Retina (tissue), 1 donor: ENCODE results near the gene SNX32.

Experiments used
- DNase-seq: peaks from one replicate; pipeline ENCODE4 v3.0.0-alpha.2; 2016

SNX32 gene

DNA sequence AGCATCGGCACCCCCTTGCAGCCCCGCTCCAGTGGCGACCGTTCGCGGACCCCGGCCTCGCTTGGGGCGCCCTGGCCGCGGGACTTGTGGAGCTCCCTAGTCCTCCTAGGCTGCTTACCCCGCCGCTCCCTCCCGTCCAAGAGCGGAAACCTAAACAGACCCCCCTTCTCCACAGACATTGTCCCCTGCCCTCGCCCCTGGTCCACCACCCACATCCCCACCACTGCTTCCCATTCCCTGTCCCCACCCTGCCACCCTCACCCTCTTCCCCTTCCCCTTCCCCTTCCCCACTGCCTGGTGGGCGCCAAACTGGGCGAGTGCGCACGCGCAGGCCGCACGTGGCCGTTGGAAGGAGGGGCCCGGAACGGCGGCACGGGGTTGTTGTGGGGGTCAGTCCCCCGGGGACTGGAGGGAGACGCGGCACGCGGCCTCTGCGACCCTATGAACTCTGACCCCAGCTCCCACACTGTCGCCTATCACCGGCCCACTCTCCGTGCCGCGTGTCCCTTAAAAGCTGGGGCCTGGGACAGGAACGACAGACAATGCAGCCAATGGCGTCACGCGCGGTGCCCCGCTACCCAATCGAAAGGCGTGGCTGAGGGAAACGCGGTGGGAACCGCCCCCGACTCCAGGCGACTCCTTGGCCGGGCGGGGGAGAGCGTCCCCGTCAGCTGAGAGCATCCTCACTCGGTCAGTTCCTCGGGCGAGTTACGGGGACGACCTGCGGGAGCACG is at the start of gene SNX32:
Gene SNX32, plus strand, starts transcription at position 667 of the 734 bp plus-strand sequence. CDS start 103 bp downstream, outside the sequence.
- peak; percentile 99 for DNase-seq

DNA sequence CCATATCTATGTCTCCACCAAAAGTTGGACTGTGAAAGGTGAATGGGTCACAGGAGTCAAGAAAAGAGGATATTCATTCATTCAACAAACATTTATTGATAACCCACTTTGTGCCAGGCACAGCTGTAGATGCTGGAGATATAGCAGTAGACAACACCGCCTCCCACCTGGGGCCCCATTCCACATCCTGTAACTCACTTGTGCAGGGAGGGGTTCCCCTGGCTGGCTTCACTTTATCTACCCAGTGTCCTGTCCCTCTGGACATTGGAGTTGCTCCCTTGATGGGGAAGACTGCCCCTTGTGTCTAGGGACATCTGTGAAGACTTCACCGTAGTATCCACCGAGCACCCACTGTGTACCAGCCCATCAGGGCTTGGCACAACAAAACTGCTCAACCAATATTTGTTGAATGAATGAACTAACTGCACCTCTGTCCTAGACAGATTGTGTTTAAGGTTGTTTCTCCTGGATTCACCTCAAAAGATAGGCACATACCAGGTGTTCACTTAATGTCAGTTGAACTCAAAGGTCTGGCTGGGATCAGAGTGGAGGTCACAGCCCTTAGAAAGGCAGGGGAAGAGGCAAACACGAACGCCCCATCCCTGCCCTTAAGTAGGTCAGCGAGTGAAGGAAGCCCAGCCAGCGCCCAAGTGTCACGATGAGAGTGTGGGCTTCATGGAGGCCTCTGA is 48.3 kb upstream of the SNX32 start:
- DNase-seq: no peak

DNA sequence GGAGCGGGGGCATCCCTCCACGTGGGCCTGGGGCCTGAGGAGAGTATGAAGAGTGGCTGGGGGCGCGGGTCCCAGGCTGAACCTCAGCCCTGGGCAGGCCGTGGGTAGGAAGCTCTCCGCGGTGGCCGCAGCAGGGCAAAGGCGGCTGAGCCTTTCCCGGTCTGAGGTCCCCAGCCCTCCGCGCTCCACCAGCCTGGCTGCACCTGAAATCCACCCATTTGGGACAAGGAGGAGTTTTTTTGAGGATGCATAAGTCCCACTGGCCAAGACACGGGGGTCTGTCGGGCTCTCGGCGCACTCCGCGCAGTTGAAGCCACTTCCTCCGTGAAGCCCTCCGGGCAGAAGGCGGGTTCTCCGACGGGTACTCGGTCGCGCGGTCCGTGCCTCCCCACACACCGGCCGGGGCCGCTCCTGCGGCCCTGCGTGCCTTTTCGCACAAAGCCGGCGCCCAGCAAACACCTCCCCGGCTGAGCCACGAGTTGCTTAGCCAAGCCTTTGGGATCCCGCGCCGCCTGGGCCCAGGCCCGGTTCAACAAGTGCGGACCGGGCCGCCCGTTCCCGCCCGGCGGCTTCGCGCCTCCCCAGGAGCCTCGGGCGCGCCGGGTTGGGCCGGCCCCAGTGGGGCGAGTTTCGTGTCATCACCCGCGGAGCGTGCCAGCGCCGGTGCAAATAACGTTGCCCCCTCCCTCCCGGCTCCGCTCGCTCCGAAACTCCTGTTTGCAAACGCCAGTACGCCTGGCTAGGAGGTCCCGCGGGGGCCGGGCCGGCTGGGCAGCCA is 47.6 kb upstream of the SNX32 start:
- DNase-seq: peak; percentile 49

DNA sequence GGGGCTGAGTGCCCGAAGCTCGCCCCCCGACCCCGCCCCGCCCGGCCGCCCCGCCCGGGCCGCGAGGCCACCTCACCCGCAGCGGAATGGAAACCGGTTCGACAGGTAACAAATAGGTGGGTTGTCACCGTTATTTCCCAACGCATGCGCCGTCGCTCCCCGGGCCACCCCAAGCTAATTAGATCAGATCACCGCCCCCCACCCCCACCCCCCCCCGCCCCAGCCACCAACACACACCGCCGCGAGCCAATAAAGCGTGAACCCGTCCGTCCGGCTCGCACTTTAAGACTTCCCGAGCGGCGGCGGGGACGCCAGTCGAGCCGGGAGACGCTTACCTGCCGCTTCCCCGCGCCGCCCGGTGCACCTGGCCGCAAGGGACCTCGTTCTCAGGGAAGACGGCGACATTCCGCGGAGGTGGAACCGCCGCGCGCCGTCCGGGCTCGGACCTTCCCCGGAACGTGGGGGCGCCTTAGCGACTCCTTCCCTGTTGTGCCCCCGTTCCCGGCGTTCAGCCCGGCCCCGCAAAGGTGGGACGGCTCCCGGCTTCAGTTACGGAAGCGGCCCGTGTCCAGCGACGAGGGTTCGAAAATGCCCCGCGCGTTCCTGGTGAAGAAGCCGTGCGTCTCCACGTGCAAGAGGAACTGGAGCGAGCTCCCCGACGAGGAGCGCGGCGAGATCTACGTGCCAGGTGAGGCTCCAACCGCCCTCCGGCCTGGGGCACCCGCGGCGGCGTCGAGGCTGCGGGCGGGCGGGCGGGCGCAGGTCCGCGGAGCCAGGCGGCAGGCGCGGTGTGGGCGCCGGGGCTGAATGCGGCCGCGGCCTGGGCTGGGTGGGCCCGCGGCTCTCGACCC is 46.8 kb upstream of the SNX32 start, which contains the start of gene OVOL1:
Gene OVOL1, plus strand, starts transcription at position 278 of the 851 bp plus-strand sequence. Its CDS starts 311 bp downstream, at position 589.
- peak; percentile 47 for DNase-seq

DNA sequence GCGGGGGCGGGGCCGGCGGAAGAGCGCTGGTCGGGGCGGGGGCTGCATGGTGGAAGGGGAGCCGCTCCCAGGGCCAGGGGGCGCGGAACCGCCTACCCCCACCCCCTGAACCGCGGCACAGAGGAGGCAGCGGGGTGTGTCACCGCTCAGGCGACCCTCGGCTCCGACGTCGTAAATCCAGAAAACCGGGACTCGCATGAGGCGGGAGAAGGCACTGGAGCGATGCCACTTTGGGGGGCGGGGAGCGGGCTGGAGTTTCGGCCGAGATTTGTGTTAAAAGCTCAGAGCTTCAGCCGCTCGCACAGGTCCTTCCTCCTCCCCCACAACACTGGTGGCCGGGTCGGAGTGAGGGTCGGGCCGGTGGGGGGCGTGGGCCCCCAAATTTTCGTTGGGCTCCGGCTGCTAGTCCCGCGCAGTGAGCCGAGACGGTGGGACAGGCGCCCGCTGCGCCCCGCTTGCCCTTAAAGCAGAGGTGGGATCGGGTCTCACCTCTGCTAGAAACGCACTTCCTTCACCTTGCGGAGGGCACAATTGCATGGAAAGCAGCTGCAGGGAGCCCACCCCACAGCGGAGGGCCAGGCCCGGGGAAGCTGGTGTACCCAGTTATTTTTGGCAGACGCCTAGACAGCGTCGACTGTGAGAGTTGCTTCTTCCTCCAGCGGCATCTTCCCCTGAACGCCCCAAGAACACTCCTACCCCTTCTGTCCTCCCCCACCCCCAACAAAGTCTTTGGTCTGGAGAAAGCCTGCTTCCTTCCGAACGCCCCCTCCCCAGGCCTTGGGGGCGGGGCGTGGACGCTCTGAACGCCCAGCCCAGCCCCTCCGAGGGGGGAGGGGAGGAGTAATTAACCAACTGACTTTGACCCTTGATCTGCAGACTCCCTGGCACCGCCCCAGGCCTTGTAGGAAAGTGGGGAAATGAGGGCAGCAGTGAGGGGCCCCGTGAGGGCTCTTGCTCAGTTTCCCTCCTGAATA is 45.8 kb upstream of the SNX32 start:
- DNase-seq: peak; percentile 52

DNA sequence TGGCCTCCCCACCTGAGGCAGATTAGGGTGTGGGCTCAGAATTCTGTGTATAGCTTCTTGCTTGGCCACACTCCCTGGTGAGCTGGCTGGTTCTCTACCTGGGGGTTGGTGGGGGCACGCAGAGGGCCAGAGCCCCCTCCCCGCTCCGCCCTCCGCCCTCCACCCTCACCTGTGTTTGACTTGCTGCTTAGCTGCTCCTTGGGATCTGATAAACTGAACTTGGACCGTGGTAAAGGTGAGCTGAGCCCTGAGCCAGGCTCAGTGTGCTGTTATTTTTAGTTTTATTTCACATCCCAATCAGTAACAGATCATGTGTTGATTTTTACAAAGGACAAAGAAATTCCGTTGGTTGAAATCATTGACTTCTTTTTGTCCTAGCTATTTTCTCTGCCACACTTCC is 44.9 kb upstream of the SNX32 start:
- no peak for DNase-seq

DNA sequence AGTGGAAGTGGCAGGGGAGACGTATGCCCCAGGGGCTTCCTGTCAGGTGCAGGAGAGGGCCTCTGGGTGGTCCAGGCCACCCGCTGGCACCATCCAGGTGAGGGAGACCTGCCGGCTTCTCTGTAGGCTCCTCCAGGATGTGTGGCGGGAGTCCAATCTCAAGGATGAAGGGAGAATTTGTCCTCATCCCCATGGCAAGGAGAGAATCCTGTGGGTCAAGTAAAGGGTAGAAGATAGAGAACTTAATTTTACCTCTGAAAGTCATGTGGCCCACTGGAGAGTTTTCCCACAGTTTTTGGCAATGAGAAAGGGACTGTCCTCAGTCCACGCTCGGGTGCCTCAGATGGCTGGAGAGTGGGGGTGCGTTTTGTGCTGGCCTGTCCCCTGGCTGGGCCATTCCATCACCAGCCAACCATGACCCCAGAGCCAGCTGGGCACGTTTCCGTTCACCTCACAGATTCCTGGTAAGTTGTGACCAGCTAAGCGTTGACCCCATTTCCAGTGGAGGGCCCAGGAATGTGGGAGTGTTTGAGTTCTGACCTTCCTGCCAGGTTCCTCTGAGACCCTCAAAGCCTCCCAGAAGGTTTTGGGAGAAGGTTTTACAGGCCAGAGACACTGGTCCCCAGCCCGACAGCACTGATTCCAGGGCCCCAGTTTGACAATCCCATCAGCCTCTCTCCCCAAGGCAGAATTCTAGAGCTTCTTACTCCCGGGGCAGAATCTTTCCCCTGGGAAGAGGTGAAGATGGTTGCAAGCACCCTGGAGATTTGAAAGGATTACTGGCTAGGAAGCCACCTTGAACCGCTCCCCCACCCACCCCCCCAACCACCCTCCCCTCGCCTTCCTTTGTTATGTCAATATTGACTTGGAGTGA is 44.3 kb upstream of the SNX32 start:
- no peak for DNase-seq

DNA sequence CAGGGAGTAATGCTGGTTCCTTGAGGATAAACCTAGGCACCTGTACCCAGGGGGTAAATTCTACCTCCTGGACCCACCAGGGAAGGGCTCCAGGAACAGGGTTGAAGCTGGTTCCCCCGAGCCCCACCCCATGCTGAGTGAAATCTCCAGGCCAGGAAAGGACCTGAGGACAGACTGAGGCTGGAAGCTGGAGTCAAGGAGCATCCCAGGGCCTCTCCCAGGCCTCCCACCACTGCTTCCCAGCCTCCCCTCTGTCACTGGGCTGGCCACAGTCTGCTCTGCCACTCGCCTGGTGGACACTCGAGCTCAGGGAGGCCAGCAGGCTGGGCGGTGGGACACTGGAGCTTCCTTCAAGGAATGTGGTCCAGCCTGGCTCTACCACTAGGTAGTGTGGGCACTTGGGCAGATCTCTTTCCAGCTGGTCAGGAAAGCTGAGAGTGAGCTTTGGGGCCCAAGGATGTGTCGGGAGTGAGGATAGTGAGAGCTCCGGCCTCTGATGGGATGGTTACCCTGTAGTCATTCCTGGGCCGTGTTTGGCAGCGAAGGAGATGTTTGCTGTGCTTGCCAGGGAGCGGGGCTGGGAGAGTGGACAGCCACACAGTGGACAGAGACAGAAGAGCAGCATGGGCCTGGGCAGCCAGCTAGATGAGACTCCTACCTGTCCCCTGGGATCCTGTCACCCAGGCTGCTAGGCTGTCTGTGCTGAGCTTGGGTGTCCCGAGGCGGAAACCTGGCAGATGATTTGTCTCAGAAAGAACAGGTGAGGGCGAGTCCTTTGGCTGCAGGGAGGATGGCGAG is 43.5 kb upstream of the SNX32 start:
- DNase-seq: no peak

DNA sequence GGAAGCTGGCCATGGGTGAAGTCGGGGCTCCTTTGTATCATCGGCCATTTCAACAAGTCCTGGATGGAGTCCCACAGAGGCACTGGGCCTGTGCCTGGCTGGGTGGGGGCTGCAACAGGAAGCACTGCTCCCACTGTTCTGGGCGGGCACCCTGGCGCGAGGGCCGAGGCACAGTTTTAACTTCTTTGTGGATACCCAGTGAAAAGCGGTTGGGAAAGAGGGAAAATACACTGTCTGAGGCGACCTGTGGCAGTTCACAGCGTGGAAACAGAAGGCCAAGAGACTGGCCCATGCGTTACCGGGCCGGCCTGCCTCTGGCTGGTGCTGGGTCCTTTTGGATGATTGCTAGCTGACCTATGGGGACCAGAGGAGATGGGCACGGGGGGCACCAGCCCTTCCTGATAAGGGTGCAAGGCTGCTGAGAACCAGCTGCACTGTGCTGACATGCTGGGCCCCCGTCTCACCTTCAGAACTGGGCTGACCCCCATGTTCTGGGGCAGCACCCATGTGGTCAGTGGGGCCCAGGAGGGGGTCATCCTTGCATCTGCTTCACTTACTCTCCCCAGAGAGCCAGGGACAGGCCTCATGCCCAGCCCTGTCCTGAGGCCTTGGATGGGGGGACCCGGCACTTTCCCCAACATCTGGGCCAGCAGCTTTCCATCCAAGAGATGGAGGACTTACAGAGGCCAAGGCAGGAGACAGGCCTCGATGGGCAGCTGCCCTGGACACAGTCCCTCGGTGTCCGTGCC is 42.7 kb upstream of the SNX32 start:
- no peak for DNase-seq

DNA sequence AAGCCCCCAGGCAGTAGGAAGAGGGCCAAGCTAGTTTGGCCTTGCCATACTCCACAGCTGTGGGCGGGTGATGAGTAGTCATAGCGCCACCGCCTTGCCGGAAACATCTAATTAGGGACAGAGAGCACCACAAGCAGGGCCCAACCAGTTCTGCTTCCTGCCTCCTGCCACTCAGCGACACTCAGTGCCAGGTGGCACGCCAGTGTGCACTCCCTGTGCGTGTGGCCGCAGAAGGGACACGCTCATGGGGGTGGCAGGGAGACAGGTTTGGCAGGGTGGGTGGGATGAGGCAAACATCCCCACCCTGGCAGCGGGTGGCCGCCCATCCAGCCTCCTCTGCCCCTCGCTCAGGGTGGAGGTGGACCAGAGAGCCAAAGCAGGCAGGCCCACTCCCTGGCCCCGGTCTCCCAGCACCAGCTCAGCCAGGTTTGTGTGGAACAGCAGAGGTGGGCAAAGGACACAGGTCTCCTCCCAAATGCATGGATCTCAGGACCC is 42.0 kb upstream of the SNX32 start:
- no peak for DNase-seq

DNA sequence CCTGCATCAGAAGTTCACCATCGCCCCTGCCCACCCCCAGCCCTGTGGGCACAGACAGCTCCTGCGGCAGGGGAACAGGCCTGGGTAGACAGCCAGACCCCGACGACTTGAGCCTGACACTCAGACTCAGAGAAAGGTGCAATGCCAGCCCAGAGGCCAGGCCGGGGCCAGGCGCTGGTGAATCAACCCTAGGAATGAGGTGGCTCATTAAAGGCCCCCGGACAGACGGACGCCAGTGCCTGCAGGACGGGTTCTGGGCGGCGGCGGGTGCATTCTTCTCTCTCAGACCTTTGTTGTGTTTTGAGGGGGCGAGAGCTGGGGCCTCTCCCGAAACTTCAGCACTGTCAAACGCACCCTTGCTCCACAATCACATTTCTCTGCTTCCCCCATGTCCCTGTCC is 41.3 kb upstream of the SNX32 start:
- DNase-seq: no peak

DNA sequence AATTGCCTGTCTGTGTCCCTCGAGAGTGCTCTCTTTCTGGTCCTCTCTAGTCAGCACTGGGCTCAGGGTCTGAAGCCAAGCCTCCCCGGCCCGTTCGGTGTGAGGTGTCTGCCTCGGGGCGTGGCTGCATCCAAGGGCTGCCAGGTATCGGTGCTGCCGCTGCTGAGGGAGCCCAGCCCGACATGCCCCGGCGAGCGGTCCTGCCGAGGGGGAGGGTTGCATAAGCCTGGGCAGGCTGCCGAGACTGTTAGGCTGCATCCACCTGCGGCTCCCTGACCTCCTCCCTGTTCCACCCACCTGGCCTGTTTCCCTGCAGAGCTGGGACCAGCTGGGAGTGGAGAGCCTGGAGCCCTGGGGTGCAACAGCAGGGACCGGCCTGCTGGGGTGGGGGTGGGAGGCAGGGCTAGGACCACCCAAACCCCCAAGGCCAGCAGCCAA is 40.6 kb upstream of the SNX32 start:
- no peak for DNase-seq

DNA sequence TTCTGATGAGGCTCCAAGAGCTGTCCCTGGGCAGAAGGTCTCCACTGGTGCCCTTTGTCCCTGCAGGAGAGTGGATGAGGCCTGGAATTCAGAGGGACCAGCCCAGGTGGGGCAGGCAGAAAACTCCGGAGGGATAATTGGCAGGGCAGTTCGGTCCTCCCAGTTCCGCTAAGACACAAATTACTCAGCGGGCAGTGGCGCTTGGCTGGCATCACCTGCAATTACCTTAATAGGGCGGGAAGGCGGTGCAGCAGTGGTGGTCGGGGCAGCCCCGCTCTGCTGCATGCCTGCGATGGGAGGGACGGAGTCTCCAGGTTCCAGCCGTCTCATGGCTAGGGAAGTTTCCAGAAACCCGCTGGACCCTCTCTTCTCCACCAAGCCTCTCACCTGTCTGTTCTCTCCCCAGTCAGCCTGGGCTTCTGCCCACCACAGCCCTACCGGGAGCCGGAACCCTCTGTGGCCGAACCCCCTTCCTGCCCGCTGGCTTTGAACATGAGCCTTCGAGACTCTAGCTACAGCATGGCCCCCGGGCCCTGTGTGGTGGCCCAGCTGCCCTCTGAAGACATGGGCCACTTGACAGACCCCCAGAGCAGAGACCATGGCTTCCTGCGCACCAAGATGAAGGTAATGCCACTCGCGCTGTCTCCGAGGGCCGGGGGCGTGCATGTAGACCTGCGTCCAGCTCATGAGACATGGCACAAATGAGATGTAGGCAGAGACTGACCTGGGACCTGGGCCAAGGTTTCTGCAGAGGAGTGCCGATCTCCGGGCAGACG is 40.0 kb upstream of the SNX32 start:
- no peak for DNase-seq

DNA sequence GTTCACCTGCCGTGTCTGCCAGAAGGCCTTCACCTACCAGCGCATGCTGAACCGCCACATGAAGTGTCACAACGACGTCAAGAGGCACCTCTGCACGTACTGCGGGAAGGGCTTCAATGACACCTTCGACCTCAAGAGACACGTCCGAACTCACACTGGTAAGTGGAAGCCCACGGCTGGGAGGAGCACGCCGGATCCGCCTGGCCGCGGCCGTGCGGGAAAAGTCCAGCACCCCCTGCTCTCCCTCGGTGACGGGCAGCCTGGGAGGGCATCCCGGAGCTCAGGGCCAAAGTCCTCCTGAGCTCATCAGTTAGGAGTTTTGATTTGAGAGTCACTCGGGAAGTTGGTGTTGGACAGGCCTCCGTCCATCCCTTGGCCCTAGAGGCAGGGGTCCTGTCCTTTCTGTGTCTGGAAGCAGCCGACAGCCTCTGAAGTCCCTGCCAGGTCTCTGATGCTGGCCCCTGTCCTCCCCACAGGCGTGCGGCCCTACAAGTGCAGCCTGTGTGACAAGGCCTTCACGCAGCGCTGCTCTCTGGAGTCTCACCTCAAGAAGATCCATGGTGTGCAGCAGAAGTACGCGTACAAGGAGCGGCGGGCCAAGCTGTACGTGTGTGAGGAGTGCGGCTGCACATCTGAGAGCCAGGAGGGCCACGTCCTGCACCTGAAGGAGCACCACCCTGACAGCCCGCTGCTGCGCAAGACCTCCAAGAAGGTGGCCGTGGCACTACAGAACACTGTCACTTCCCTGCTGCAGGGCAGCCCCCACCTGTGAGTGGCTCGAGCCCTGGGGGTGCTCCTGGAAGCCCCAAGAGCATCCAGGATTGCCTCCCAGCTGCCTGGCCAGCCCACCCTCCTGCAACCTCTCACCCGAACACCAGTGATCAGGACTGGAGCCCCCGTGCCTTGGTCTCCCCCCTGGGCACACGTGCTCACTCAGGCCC is 38.9 kb upstream of the SNX32 start:
- DNase-seq: no peak

DNA sequence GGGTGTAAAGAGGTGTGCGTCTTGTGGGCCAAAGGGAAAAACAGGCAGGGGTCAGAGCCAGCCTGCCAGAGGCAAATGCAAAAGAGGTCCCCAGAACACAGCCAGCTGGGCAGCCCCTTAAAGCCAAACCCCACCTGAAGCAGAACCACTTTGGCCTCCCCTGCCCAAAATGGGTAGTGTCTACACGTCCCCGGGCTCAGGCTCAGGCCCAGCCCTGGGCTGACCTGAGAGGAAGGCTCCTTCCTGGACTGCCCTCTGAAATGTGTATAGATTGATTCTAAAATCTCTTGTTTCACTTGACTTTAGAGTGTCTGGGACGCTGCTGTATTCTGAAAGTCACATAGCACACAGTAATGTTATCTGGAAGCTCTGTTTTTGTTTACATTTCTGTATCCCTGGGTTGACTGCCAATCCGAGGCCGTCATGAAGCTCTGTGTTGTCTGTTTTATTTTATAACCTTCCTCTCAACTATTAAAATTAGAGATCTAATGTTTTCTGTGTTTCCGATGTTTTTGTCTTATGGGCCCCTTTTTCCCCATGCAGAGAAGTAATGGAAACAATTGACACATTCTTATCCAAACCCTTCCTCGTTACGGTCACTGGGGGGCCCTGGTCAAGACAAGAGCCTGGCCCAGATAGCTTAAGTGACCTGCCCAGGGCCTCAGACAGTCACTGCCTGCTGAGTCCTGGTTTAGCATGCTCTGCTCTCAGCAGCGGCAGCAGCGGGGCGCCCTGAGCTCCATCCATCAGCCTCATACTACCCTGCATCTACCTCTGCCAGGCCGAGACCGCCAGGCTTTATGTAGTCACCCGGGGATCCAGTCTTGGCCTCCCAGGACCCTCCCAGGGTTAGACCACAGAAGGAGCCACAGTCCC is 36.8 kb upstream of the SNX32 start:
- DNase-seq: no peak
